ENCODE measurements around the gene PNKD.

DNA sequence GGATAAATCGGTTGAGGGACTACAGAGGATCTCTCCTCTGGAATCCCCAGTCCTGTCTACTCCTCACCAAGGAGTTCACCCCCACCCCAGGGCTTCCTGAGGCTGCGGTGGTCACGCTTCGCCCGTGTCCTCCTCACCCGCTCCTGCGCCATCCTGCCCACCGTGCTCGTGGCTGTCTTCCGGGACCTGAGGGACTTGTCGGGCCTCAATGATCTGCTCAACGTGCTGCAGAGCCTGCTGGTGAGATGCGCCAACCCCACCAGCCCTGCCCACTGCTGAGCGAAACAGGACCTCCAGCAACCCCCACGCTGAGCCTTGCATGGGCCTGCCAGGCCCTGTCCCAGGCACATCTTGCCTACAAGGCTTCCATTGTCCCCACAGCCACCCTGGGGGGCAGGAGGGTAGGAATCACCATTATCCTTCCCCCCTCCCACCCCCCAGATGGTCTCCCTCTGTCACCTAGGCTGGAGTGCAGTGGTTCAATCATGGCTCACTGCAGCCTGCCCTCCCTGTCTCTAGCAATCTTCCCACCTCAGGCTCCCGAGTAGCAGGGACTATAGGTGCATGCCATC lies 122.7 kb downstream of the PNKD start:
- TF ChIP-seq, protein P1, sequence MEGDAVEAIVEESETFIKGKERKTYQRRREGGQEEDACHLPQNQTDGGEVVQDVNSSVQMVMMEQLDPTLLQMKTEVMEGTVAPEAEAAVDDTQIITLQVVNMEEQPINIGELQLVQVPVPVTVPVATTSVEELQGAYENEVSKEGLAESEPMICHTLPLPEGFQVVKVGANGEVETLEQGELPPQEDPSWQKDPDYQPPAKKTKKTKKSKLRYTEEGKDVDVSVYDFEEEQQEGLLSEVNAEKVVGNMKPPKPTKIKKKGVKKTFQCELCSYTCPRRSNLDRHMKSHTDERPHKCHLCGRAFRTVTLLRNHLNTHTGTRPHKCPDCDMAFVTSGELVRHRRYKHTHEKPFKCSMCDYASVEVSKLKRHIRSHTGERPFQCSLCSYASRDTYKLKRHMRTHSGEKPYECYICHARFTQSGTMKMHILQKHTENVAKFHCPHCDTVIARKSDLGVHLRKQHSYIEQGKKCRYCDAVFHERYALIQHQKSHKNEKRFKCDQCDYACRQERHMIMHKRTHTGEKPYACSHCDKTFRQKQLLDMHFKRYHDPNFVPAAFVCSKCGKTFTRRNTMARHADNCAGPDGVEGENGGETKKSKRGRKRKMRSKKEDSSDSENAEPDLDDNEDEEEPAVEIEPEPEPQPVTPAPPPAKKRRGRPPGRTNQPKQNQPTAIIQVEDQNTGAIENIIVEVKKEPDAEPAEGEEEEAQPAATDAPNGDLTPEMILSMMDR (IDR thresholded peaks at IDR 0.05), result no peak
- TF ChIP-seq, protein P2, sequence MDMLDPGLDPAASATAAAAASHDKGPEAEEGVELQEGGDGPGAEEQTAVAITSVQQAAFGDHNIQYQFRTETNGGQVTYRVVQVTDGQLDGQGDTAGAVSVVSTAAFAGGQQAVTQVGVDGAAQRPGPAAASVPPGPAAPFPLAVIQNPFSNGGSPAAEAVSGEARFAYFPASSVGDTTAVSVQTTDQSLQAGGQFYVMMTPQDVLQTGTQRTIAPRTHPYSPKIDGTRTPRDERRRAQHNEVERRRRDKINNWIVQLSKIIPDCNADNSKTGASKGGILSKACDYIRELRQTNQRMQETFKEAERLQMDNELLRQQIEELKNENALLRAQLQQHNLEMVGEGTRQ (CRISPR knock-in tag; IDR thresholded peaks at IDR 0.05), result no peak
- no peak for TF ChIP-seq ELF4 (CRISPR knock-in tag; IDR thresholded peaks at IDR 0.05; ENCODE audit: low read depth)
- TF ChIP-seq FOXJ3 (CRISPR knock-in tag; IDR thresholded peaks at IDR 0.05; ENCODE audit: borderline replicate concordance), result no peak
- TF ChIP-seq TCF7 (CRISPR knock-in tag; IDR thresholded peaks at IDR 0.05; ENCODE audit: low read depth), result no peak
- TF ChIP-seq NR2C2 (CRISPR knock-in tag; IDR thresholded peaks at IDR 0.05), result no peak
- no peak for TF ChIP-seq ZNF138 (CRISPR knock-in tag; conservative IDR thresholded peaks at IDR 0.05)
- TF ChIP-seq, protein P3, sequence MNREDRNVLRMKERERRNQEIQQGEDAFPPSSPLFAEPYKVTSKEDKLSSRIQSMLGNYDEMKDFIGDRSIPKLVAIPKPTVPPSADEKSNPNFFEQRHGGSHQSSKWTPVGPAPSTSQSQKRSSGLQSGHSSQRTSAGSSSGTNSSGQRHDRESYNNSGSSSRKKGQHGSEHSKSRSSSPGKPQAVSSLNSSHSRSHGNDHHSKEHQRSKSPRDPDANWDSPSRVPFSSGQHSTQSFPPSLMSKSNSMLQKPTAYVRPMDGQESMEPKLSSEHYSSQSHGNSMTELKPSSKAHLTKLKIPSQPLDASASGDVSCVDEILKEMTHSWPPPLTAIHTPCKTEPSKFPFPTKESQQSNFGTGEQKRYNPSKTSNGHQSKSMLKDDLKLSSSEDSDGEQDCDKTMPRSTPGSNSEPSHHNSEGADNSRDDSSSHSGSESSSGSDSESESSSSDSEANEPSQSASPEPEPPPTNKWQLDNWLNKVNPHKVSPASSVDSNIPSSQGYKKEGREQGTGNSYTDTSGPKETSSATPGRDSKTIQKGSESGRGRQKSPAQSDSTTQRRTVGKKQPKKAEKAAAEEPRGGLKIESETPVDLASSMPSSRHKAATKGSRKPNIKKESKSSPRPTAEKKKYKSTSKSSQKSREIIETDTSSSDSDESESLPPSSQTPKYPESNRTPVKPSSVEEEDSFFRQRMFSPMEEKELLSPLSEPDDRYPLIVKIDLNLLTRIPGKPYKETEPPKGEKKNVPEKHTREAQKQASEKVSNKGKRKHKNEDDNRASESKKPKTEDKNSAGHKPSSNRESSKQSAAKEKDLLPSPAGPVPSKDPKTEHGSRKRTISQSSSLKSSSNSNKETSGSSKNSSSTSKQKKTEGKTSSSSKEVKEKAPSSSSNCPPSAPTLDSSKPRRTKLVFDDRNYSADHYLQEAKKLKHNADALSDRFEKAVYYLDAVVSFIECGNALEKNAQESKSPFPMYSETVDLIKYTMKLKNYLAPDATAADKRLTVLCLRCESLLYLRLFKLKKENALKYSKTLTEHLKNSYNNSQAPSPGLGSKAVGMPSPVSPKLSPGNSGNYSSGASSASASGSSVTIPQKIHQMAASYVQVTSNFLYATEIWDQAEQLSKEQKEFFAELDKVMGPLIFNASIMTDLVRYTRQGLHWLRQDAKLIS (CRISPR knock-in tag; IDR thresholded peaks at IDR 0.05; ENCODE audit: borderline replicate concordance), result no peak
- TF ChIP-seq, protein P4, sequence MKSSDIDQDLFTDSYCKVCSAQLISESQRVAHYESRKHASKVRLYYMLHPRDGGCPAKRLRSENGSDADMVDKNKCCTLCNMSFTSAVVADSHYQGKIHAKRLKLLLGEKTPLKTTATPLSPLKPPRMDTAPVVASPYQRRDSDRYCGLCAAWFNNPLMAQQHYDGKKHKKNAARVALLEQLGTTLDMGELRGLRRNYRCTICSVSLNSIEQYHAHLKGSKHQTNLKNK (CRISPR knock-in tag; IDR thresholded peaks at IDR 0.05), result no peak
- no peak for TF ChIP-seq CREB1 (CRISPR knock-in tag; IDR thresholded peaks at IDR 0.05)
- TF ChIP-seq TEAD1 (CRISPR knock-in tag; IDR thresholded peaks at IDR 0.05), result no peak
- TF ChIP-seq, protein P5, sequence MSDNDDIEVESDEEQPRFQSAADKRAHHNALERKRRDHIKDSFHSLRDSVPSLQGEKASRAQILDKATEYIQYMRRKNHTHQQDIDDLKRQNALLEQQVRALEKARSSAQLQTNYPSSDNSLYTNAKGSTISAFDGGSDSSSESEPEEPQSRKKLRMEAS (CRISPR knock-in tag; IDR thresholded peaks at IDR 0.05), result no peak
- no peak for TF ChIP-seq ZNF263 (CRISPR knock-in tag; IDR thresholded peaks at IDR 0.05; ENCODE audit: low read depth)
- TF ChIP-seq GTF2I (CRISPR knock-in tag; conservative IDR thresholded peaks at IDR 0.05), result no peak

Data from WTC11 (cell line).